Fibroblast of pulmonary artery (primary cell): ENCODE measurements around the gene GATA2.

Experiments
- DNase-seq: peaks from one replicate; pipeline ENCODE4 v3.0.0-alpha.2; 2010; ENCODE audit warnings: low read depth
- H3K4me3 ChIP-seq: replicated peaks from 2 replicates; pipeline ENCODE4 v1.5.1; 2011; ENCODE audit warnings: low read depth, mild to moderate bottlenecking, control low read depth, low read length, moderate library complexity
- CTCF ChIP-seq: IDR thresholded peaks from 2 replicates; pipeline ENCODE4 v1.5.1; 2011; ENCODE audit warnings: mild to moderate bottlenecking, control low read depth, low read length, inconsistent platforms; ENCODE audit errors: missing control alignments

Gene GATA2

GRCh38 chr3:128473737-128474136 is 19.3 kb downstream of the GATA2 start:
- TF ChIP-seq CTCF: no peak
- H3K4me3 ChIP-seq: no peak overlapping the region
- DNase-seq: no peak

- no peak for TF ChIP-seq CTCF
- no peak overlapping the region for H3K4me3 ChIP-seq
- DNase-seq: no peak
These were observed 19.9 kb downstream of the GATA2 start for GRCh38 chr3:128473180-128473519.

- no peak for DNase-seq
These were observed 20.4 kb downstream of the GATA2 start for GRCh38 chr3:128472449-128473179.

GRCh38 chr3:128471720-128472119 is 21.3 kb downstream of the GATA2 start:
- no peak for TF ChIP-seq CTCF
- no peak overlapping the region for H3K4me3 ChIP-seq
- no peak for DNase-seq

More at GRCh38 chr3:128472449-128473179, 20.4 kb downstream of the GATA2 start:
- no peak for TF ChIP-seq CTCF
- no peak overlapping the region for H3K4me3 ChIP-seq

GRCh38 chr3:128471110-128471509 is 21.9 kb downstream of the GATA2 start:
- no peak overlapping the region for H3K4me3 ChIP-seq
- DNase-seq: no peak
- no peak for TF ChIP-seq CTCF

- no peak overlapping the region for H3K4me3 ChIP-seq
- no peak for DNase-seq
- no peak for TF ChIP-seq CTCF
These were observed 22.7 kb downstream of the GATA2 start for GRCh38 chr3:128470134-128470899.
